Endodermal cell (in vitro differentiated cells): ENCODE data around the gene MBP. TPM values are rescaled to one million over a fixed set of nuclear protein-coding genes. Genes with fewer than 3 reads are reported as not detected.

Source experiments
- DNase-seq: peaks from one replicate; pipeline ENCODE4 v3.0.0-alpha.2; 2017
- H3K27ac ChIP-seq: 2 replicates; pipeline ENCODE4 v1.5.1; 2013; ENCODE audit warnings: mild to moderate bottlenecking, low read depth, low read length, moderate library complexity
- H3K27me3 ChIP-seq: 2 replicates; pipeline ENCODE4 v1.6.1; 2013; ENCODE audit warnings: mild to moderate bottlenecking, low read length, moderate library complexity; ENCODE audit not compliant: insufficient read depth, control insufficient read depth, poor library complexity, severe bottlenecking
- H3K36me3 ChIP-seq: 2 replicates; pipeline ENCODE4 v1.7.0; 2013; ENCODE audit warnings: mild to moderate bottlenecking, low read length, moderate library complexity; ENCODE audit not compliant: control insufficient read depth, insufficient read depth
- H3K4me1 ChIP-seq: one replicate; pipeline ENCODE4 v1.7.0; 2013; ENCODE audit warnings: low read length; ENCODE audit not compliant: control insufficient read depth, insufficient read depth
- H3K4me3 ChIP-seq: 2 replicates; pipeline ENCODE4 v1.5.1; 2013; ENCODE audit warnings: mild to moderate bottlenecking, low read length, moderate library complexity
- H3K9ac ChIP-seq: 2 replicates; pipeline ENCODE4 v1.6.1; 2013; ENCODE audit warnings: mild to moderate bottlenecking, low read length, moderate library complexity; ENCODE audit not compliant: poor library complexity, severe bottlenecking; ENCODE audit errors: extremely low read depth
- H3K9me3 ChIP-seq: 2 replicates; pipeline ENCODE4 v1.6.1; 2013; ENCODE audit warnings: mild to moderate bottlenecking, low read length, moderate library complexity; ENCODE audit not compliant: control insufficient read depth
- H3K27ac Mint-ChIP-seq: 2 replicates; pipeline ENCODE4 v1.8.0; 2020; ENCODE audit warnings: mixed read lengths
- H3K27me3 Mint-ChIP-seq: 2 replicates; pipeline ENCODE4 v1.8.0; 2021; ENCODE audit warnings: mild to moderate bottlenecking, mixed read lengths; ENCODE audit not compliant: insufficient read depth
- H3K36me3 Mint-ChIP-seq: 2 replicates; pipeline ENCODE4 v1.8.0; 2020; ENCODE audit warnings: low read depth, mixed read lengths
- H3K4me1 Mint-ChIP-seq: 2 replicates; pipeline ENCODE4 v1.8.0; 2020; ENCODE audit warnings: mixed read lengths
- H3K4me3 Mint-ChIP-seq: 2 replicates; pipeline ENCODE4 v1.8.0; 2020; ENCODE audit warnings: mild to moderate bottlenecking, moderate library complexity, mixed read lengths
- H3K9me3 Mint-ChIP-seq: 2 replicates; pipeline ENCODE4 v1.8.0; 2020; ENCODE audit warnings: mild to moderate bottlenecking, mixed read lengths
- CTCF ChIP-seq: fragments of 200-600 bp; sonication (generic); conservative IDR thresholded peaks from 2 replicates; pipeline ENCODE4 v1.5.0; 2021; ENCODE audit warnings: antibody characterized with exemption, mild to moderate bottlenecking
- WGBS, 2 experiments: methylation state at CpG; one replicate each; pipeline versions ENCODE4 v1.1.5 to v1.1.7; 2013; ENCODE audit warnings: missing lambda C conversion rate in 2 of 2, mixed read lengths in 1 of 2; ENCODE audit not compliant: insufficient coverage in 1 of 2, insufficient read length in 1 of 2; 5-methylcytosine and 5-hydroxymethylcytosine counted together
- total RNA-seq, 2 donors: library from RNA; stranded (reverse); fragmentation: NEBNext Ultra II Directional in 1 of 2; extraction: Animal tissue kit (Norgen Biotek cat#: 25700) in 1 of 2; gene quantifications; 2 replicates in 1 of 2; 3 replicates in 1 of 2; pipeline ENCODE4 v1.2.1, GENCODE V29; 2021

Gene MBP
- total RNA-seq, 2 donors from 2014 or later = 16.3 to 19.0 TPM

GRCh38 chr18:77127769-77128671 lies 4.6 kb downstream of the MBP start:
- peaks cover 9% of the 10 kb centered on the region for H3K27me3 Mint-ChIP-seq
- TF ChIP-seq CTCF = no peak
- H3K4me1 Mint-ChIP-seq = peaks cover 27% of the 10 kb centered on the region
- Histone ChIP-seq H3K27ac (no peak overlapping the region), H3K4me1 (no peaks in the 10 kb centered on the region), H3K4me3 (no peak overlapping the region), H3K27me3 (peaks cover 19% of the 10 kb centered on the region), H3K9ac (no peak overlapping the region), H3K9me3 (no peaks in the 10 kb centered on the region), H3K36me3 (no peaks in the 10 kb centered on the region)
- peaks cover 2% of the 10 kb centered on the region for H3K36me3 Mint-ChIP-seq
- 94 to 96% methylated on average over 9 of the region's 11 CpGs for WGBS, 2 experiments
- DNase-seq = no peak
- H3K9me3 Mint-ChIP-seq = no peaks in the 10 kb centered on the region
- no peak overlapping the region for H3K4me3 Mint-ChIP-seq
- no peak overlapping the region for H3K27ac Mint-ChIP-seq

DNA sequence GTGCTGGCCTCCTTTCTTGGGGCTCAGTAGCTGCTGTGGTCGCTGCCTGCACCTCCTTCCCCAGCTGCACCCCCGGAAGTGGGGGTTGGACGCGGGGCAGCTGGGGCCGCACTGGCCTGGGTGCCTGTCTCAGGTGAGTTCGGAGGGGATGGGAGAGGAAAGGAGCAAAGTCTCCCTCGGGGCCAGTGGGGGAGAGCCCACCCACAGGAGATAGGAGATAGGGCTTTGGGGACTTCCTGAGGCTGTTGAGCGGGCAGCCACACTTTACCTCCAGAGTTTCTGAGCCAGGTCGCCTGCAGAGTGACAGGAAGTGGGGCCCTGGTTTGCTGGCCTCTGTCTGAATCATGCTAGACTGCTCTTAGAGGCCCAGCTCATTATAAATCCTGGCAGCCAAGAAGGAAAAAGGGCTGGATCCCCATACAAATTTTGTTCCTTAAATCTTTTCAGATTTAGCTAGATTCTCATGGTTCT lies 8.1 kb downstream of the MBP start:
- Mint-ChIP-seq H3K27ac (peak overlapping the region; percentile 44), H3K4me1 (peaks cover 20% of the 10 kb centered on the region), H3K27me3 (no peaks in the 10 kb centered on the region), H3K4me3 (no peak overlapping the region), H3K36me3 (peaks cover 1% of the 10 kb centered on the region), H3K9me3 (no peaks in the 10 kb centered on the region)
- H3K27ac ChIP-seq = no peak overlapping the region
- no peak for TF ChIP-seq CTCF
- H3K4me3 ChIP-seq = no peak overlapping the region
- H3K9me3 ChIP-seq = no peaks in the 10 kb centered on the region
- no peak overlapping the region for H3K9ac ChIP-seq
- WGBS, 2 experiments = 59 to 87% methylated on average over 2 to 9 of the region's 9 CpGs
- no peaks in the 10 kb centered on the region for H3K4me1 ChIP-seq
- no peaks in the 10 kb centered on the region for H3K27me3 ChIP-seq
- DNase-seq = no peak
- no peaks in the 10 kb centered on the region for H3K36me3 ChIP-seq

DNA sequence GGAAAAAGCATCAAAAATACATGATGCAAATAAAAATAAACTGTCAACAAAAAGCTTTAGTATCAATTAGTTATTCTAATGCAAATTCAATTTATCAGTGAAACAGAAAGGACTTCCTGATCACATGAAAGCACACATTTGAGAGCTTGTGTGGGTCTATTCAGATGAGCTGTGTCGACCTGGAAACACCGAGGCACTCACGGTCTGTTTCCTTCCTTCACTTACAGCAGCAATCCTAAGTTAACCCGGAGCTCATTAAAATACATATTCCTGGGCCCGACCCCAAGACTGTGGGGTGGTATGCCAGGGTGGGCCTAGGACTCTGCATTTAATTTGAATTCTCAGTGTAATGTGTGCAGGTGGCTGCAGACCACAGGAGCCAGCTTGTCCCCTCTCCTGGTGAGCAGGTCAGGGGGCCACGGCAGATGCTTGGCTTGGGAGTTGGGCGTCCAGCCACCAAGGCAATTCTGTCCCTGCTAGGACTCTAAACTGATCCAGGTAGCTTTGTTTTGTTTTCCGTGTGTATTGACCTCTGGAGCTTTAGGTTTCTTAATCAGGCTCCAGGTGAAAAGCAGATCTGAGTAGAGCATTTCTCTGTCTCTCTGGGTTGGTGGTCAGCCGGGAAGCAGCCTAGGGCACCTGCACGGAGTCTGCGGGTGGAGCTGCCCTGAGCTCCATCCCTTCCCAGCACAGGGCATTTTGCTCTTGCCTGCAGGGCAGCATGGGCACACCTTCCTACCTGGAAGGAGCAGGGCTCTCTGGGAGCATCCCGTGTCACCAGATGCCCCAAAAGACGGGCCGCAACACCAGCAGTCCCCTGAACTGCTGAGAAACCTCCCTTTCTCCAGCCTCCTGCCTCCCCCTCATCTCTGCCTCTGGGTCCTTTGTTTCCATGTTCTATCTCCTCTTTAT lies 9.0 kb downstream of the MBP start:
- 88 to 100% methylated on average over 2 to 14 of the region's 14 CpGs for WGBS, 2 experiments
- H3K9ac ChIP-seq = no peak overlapping the region
- H3K4me3 ChIP-seq = no peak overlapping the region
- Mint-ChIP-seq H3K4me3 (no peak overlapping the region), H3K36me3 (peaks cover 1% of the 10 kb centered on the region), H3K27ac (no peak overlapping the region), H3K4me1 (peaks cover 20% of the 10 kb centered on the region), H3K27me3 (no peaks in the 10 kb centered on the region), H3K9me3 (no peaks in the 10 kb centered on the region)
- H3K27ac ChIP-seq = no peak overlapping the region
- no peaks in the 10 kb centered on the region for H3K9me3 ChIP-seq
- DNase-seq = no peak
- TF ChIP-seq CTCF = no peak
- no peaks in the 10 kb centered on the region for H3K36me3 ChIP-seq
- H3K27me3 ChIP-seq = no peaks in the 10 kb centered on the region
- no peaks in the 10 kb centered on the region for H3K4me1 ChIP-seq
